SIG-M5 treated with dmso at 0.1 percent for 504 hours (cell line): ENCODE data around the gene UGT1A9.
"Not testable (repeated sequence)": the region's sequence is repeated elsewhere in the genome, so short reads cannot be mapped to it uniquely, and the experiment has no call there.

ENCODE experiments used
- DNase-seq: peaks from one replicate; lab custom pipeline; 2025; ENCODE audit not compliant: unreplicated experiment; lab: John Stamatoyannopoulos, UW

UGT1A9 gene

DNA sequence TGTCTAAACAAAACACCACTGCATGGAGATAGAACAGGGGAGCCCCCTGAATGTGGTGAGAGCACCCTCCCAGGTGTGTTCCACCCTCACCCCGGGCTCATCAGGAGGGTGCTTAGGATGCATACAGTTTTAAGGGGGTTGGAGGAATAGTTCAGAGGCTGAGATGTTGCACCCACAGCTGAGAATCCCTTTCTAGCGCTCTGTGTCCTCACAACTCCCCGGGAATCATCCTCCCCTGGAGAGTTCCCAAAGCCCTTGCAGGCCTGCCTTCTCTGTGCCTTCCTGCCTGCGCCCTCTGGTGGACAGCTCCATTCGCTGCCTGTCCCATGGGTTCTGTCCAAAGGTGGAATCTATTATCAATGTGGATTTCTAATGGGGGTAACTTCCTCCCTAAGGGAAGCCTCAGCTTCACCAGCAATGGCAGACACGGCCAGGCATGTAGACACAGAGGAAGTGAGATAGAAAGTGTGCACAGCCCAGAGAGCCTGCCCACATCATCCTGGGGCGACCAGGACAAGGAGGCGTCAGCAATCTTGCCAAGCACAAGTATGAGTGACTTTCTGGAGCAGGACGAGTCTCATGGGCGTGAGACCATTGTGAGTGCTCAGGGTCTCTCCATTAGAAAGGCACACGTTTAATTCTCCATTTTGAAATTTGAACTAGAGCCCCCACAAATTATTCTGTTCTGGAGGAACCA lies 39.8 kb downstream of the UGT1A9 start:
- peak; percentile 53 for DNase-seq

DNA sequence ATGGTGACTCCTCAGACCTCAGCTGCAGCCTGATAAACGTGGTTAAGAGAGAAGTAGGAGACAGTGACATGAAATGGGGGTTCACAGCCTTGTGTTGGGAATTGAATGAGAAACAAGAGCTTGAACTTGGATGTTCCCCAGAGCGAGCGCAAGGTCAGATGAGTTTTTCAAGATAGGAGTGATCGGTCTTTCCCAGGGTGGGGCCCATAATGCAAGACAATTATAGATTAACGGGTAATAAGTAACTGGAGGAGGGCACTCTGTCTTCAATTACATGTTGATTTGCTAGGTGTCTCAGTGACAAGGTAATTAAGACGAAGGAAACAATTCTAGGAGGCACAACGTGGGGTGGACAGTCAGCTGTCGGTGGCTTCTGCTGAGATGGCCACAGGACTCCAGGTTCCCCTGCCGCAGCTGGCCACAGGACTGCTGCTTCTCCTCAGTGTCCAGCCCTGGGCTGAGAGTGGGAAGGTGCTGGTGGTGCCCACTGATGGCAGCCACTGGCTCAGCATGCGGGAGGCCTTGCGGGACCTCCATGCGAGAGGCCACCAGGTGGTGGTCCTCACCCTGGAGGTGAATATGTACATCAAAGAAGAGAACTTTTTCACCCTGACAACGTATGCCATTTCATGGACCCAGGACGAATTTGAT lies 41.0 kb downstream of the UGT1A9 start, which contains the start of gene UGT1A5:
Gene UGT1A5, plus strand, starts transcription at position 297 of the 651 bp plus-strand sequence. Its CDS starts 85 bp downstream, at position 382.
- DNase-seq = no peak

DNA sequence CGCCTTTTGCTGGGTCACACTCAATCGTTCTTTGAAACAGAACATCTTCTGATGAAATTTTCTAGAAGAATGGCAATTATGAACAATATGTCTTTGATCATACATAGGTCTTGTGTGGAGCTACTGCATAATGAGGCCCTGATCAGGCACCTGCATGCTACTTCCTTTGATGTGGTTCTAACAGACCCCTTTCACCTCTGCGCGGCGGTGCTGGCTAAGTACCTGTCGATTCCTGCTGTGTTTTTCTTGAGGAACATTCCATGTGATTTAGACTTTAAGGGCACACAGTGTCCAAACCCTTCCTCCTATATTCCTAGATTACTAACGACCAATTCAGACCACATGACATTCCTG lies 41.5 kb downstream of the UGT1A9 start:
- no peak for DNase-seq

GRCh38 chr2:233714121-233714520 lies 42.4 kb downstream of the UGT1A9 start:
- DNase-seq = no peak

GRCh38 chr2:233718552-233718951 lies 46.9 kb downstream of the UGT1A9 start, which contains the start of gene UGT1A4:
Gene UGT1A4, plus strand, starts transcription at chr2:233718736. Its CDS starts 85 bp downstream, at chr2:233718821.
- no peak for DNase-seq

GRCh38 chr2:233728723-233729301 lies 57.1 kb downstream of the UGT1A9 start, which contains the start of gene UGT1A3:
Gene UGT1A3, plus strand, starts transcription at chr2:233729042. Its CDS starts 85 bp downstream, at chr2:233729127.
- DNase-seq = no peak

GRCh38 chr2:233736868-233737653 lies 65.4 kb downstream of the UGT1A9 start:
- not testable (repeated sequence) for DNase-seq

GRCh38 chr2:233740870-233741269 lies 69.2 kb downstream of the UGT1A9 start:
- DNase-seq = no peak

GRCh38 chr2:233743464-233744259 lies 72.0 kb downstream of the UGT1A9 start:
- no peak for DNase-seq

DNA sequence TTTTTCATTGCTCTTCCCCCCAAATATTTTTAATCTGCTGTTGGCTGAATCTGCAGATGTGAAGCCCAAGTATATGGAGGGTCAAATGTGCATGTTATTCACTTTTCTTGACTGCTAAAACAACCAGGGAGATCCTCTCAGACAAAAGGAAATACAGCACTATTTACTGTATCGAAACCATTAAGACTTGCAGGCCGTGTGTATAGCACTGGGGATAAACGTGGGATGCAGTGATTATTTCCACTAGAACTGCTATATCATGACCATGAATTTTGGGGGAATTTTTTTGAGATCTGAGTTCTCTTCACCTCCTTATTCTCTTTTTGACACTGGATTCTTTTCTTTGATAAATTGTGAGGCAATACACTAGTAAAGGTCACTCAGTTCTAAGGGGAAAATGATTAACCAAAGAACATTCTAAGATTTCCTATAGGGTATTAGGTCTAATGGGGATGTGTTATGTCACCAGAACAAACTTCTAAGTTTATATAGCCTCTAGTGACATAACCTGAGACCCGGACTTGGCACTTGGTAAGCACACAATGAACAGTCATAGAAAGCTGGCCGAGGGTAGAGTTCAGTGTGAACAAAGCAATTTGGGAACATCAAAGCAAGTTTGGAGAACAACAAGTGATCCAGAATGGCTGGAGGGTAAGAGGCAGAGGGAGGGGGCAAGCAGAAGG lies 73.5 kb downstream of the UGT1A9 start:
- no peak for DNase-seq

GRCh38 chr2:233745838-233746237 lies 74.1 kb downstream of the UGT1A9 start:
- DNase-seq = not testable (repeated sequence)

GRCh38 chr2:233746475-233747282 lies 75.0 kb downstream of the UGT1A9 start:
- DNase-seq = no peak

DNA sequence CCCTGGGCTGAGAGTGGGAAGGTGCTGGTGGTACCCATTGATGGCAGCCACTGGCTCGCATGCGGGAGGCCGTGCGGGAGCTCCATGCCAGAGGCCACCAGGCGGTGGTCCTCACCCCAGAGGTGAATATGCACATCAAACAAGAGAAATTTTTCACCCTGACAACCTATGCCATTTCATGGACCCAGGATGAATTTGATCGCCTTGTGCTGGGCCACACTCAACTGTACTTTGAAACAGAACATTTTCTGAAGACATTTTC lies 75.5 kb downstream of the UGT1A9 start:
- no peak for DNase-seq

- DNase-seq = not testable (repeated sequence)
Observed at GRCh38 chr2:233750689-233751088, 79.0 kb downstream of the UGT1A9 start.

- not testable (repeated sequence) for DNase-seq
Observed at GRCh38 chr2:233751212-233752009, 79.7 kb downstream of the UGT1A9 start.

- no peak for DNase-seq
Observed at GRCh38 chr2:233754872-233755611, 83.3 kb downstream of the UGT1A9 start.

GRCh38 chr2:233756429-233757081 lies 84.9 kb downstream of the UGT1A9 start:
- no peak for DNase-seq
